HuH-7 (cell line): ENCODE data around the gene EFNA5.
A peak's percentile ranks its signal among the peaks of the same experiment; 100 is the strongest.

Experiments used
- DNase-seq: peaks from one replicate; pipeline ENCODE4 v3.0.0; 2011; ENCODE audit warnings: low spot score

The EFNA5 gene

GRCh38 chr5:107544476-107544875, 126.3 kb downstream of the EFNA5 start:
- DNase-seq, result no peak

GRCh38 chr5:107543868-107544267, 126.9 kb downstream of the EFNA5 start:
- DNase-seq, result no peak

GRCh38 chr5:107542831-107543231, 127.9 kb downstream of the EFNA5 start:
- DNase-seq, result peak; percentile 8

- DNase-seq, result peak; percentile 2
These were observed 128.3 kb downstream of the EFNA5 start for GRCh38 chr5:107542428-107542827.

- no peak for DNase-seq
These were observed 129.3 kb downstream of the EFNA5 start for GRCh38 chr5:107541400-107541799.

GRCh38 chr5:107539726-107540330, 130.9 kb downstream of the EFNA5 start:
- DNase-seq, result no peak

DNA sequence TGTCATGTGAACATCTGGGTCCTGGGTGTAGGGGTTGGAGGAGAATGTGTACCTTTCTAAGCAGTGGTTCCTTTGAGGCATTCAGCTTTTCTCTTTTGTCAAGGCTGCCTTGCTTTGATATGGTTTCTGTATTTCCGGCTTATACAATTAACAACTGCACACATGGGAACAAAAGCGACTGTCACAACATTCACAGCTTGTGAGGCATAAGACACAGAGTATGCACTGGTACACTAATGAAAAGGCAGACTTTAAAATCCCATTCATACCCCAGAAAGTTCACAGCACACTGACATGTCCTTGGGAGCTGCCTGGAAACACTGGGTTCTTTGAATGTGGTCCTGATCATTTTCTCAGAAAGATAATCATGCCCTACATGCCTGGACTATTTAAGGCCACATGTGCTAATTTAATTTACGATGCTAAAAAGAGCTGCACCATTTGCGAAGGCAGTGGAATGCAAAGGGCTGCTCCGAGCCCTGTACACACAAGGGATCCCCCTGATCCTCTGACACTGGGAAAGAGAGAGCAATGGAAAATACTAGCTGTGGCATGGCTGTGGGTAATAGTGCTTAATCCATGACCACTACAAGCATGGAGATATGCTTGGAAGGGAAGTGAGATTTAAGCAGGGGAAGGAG, 131.8 kb downstream of the EFNA5 start:
- no peak for DNase-seq

- DNase-seq, result no peak
These were observed 132.4 kb downstream of the EFNA5 start for GRCh38 chr5:107538331-107538730.

DNA sequence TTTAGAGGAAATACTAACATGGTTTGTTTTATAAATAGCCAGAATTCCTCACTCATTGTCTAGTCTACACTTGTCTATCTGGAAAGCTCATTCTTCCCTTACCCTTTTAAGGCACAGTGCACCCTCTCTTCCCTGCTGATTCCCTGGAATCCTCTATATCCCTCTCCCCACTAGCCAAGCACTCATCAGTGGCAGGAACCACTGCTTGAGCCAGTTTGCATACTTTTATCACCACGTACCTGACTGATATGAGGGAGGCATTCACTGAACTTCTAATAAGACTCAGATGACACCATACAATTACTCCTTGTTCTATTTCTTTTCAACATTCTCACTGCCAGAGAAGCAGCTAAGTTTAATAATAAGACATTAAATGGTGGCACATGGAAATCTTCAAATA, 134.9 kb downstream of the EFNA5 start:
- no peak for DNase-seq

- no peak for DNase-seq
These were observed 136.5 kb downstream of the EFNA5 start for GRCh38 chr5:107533910-107534876.

DNA sequence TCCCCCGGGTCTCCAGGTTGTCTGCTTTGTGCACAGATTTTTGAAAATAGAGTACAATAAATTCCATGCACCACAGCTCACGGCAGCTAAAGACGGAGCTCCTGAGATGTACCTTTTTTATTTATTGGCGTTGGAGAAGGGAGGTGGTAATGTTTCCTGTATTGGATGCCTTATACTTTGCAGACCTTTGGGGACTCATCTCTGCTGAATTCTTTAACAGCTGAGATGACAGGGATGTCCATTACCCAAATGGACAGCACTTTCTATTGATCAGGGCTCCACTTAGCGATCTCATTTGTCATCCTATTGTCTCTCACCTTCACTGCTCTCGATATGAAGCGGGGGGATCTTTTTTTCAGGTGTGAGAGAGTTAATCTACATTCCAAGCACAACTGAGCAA, 137.8 kb downstream of the EFNA5 start:
- no peak for DNase-seq

GRCh38 chr5:107532169-107532878, 138.4 kb downstream of the EFNA5 start:
- DNase-seq, result no peak

GRCh38 chr5:107531308-107531707, 139.4 kb downstream of the EFNA5 start:
- no peak for DNase-seq

GRCh38 chr5:107529618-107530017, 141.1 kb downstream of the EFNA5 start:
- DNase-seq, result no peak

- DNase-seq, result no peak
These were observed 144.3 kb downstream of the EFNA5 start for GRCh38 chr5:107526270-107526937.

DNA sequence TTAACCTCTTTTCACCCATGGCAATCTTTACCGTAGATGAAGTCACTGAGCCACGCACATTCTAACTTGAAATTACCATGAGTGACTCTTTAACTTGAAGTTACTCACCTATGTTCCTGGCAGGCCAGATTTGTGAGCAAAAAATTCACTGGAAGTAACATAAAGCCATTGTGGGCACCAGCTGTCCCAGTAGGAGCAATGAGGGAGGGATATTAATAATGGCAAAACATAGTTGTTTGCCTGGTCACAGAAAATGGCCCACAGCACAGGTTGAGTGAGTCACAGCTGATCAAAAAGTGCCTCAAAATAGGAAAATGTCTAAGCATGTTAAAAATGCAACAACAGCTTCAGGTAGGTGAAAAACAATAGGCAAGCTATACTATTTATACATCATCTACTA, 146.6 kb downstream of the EFNA5 start:
- no peak for DNase-seq

DNA sequence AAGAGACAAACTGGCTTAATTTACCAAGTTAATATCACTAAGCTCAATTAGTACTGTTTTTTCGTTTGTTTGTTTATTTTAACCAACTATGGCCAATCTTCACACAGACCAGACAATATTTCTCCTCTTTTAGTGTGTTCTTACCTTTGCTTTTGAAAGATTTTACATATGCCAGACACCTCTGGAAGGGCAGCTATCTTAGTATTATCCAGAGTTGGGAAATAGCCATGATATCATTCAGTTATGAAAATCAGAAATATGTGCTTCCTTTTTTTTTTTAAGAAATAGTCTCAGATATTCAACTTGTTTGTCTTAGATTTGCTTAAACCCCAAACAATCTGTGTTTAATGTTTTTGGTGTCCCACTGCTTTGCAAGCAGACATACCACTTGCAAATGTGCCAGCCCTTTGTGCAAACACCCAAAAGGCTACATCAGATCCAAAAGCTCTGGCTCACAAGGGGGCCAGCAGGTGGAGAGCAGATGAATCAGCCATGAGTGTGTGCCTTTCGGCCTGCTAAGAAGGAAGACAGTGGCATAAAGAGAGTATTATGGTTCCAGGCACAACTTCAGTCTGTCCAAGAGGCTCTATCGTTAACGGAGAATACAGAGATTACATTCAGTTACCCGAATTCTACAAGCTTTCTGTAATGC, 147.6 kb downstream of the EFNA5 start:
- DNase-seq, result no peak

DNA sequence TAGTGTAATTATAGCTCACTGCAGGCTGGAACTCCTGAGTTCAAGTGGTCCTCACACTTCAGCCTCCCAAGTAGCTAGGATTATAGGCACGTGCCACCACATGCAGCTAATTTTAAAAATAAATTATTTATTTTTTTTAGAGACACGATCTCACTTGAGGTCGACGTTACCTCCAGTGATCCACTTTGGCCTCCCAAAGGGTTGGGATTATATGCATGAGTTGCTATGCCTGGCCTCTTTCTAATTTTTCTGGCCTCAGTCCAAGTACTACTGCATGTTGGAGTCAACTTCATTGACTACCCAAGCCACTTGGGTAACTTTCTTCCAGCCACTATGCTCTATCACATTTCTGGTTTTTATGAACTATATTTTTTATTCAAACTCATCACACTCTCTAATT, 148.3 kb downstream of the EFNA5 start:
- no peak for DNase-seq

DNA sequence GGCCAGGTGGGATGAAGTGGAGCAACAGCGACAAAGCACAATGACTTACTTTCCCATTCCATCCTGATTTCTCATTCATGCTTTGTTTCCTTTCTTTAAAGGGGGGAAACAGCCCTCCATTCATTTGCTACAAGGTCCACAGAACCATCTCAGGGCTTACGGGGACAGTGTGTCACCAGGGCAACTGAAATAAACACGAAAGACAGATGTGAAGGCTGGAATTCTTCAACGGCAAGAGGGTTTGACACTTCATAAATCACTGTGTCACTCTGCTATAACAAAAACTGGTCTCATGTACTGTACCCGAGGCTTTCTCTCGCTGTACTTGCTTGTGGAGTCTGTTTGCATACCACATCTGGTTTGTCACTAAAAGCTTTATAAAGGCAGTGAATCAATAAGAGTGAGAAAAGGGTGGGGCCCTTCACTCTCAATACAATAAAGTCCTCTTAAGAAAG, 150.8 kb downstream of the EFNA5 start:
- DNase-seq, result no peak

GRCh38 chr5:107518616-107519015, 152.1 kb downstream of the EFNA5 start:
- no peak for DNase-seq

- no peak for DNase-seq
These were observed 152.5 kb downstream of the EFNA5 start for GRCh38 chr5:107518190-107518589.
